Activated naive CD4-positive, alpha-beta T cell treated with anti-CD3 and anti-CD28 coated beads, Interleukin-2, amount 50 U/mL, for 24 hours (primary cell): ENCODE measurements around the gene MMD.
"Not testable (repeated sequence)": the region's sequence is repeated elsewhere in the genome, so short reads cannot be mapped to it uniquely, and the experiment has no call there.

Source experiments
- H3K27ac Mint-ChIP-seq: one replicate; pipeline ENCODE4 v1.8.0; 2021; ENCODE audit warnings: mild to moderate bottlenecking, mixed read lengths
- H3K27me3 Mint-ChIP-seq: one replicate; pipeline ENCODE4 v1.8.0; 2021; ENCODE audit warnings: mixed read lengths
- H3K36me3 Mint-ChIP-seq: one replicate; pipeline ENCODE4 v1.8.0; 2021; ENCODE audit warnings: mixed read lengths
- H3K4me1 Mint-ChIP-seq: one replicate; pipeline ENCODE4 v1.8.0; 2021; ENCODE audit warnings: mixed read lengths
- H3K4me3 Mint-ChIP-seq: one replicate; pipeline ENCODE4 v1.8.0; 2021; ENCODE audit warnings: mild to moderate bottlenecking, mixed read lengths
- H3K9me3 Mint-ChIP-seq: one replicate; pipeline ENCODE4 v1.8.0; 2021; ENCODE audit warnings: mixed read lengths

Gene MMD

GRCh38 chr17:55421179-55421934, at the start of gene MMD:
Gene MMD, minus strand, starts transcription at chr17:55421835. Its CDS starts 140 bp downstream, at chr17:55421695.
- H3K27ac Mint-ChIP-seq = peak within 1 kb of the TSS; percentile 89

GRCh38 chr17:55466671-55467070, 45.0 kb upstream of the MMD start:
- Mint-ChIP-seq H3K4me1 (no peaks in the 10 kb centered on the region), H3K27ac (no peak overlapping the region), H3K4me3 (no peak overlapping the region)

More at GRCh38 chr17:55421179-55421934, at the start of gene MMD:
- Mint-ChIP-seq H3K9me3 (no peaks in the 10 kb centered on the region), H3K27me3 (peaks cover 16% of the 10 kb centered on the region), H3K4me1 (peaks cover 48% of the 10 kb centered on the region), H3K4me3 (peak within 1 kb of the TSS; percentile 89), H3K36me3 (peaks cover 1% of the 10 kb centered on the region)

GRCh38 chr17:55465771-55466170, 44.1 kb upstream of the MMD start:
- H3K36me3 Mint-ChIP-seq, H3K4me3 Mint-ChIP-seq, H3K9me3 Mint-ChIP-seq, H3K27ac Mint-ChIP-seq, H3K4me1 Mint-ChIP-seq, H3K27me3 Mint-ChIP-seq: not testable (repeated sequence)

More at GRCh38 chr17:55466671-55467070, 45.0 kb upstream of the MMD start:
- no peaks in the 10 kb centered on the region for H3K9me3 Mint-ChIP-seq
- no peaks in the 10 kb centered on the region for H3K27me3 Mint-ChIP-seq
- no peaks in the 10 kb centered on the region for H3K36me3 Mint-ChIP-seq

GRCh38 chr17:55463600-55463999, 42.0 kb upstream of the MMD start:
- Mint-ChIP-seq H3K36me3 (no peaks in the 10 kb centered on the region), H3K9me3 (no peaks in the 10 kb centered on the region), H3K4me1 (peaks cover 5% of the 10 kb centered on the region), H3K4me3 (no peak overlapping the region), H3K27me3 (no peaks in the 10 kb centered on the region), H3K27ac (no peak overlapping the region)

GRCh38 chr17:55462711-55463110, 41.1 kb upstream of the MMD start:
- Mint-ChIP-seq H3K4me3 (no peak overlapping the region), H3K27me3 (no peaks in the 10 kb centered on the region), H3K27ac (no peak overlapping the region), H3K9me3 (no peaks in the 10 kb centered on the region), H3K36me3 (no peaks in the 10 kb centered on the region), H3K4me1 (peaks cover 5% of the 10 kb centered on the region)

- H3K9me3 Mint-ChIP-seq = no peaks in the 10 kb centered on the region
- H3K27me3 Mint-ChIP-seq = no peaks in the 10 kb centered on the region
- H3K27ac Mint-ChIP-seq = no peak overlapping the region
- no peak overlapping the region for H3K4me3 Mint-ChIP-seq
- peaks cover 5% of the 10 kb centered on the region for H3K4me1 Mint-ChIP-seq
- no peaks in the 10 kb centered on the region for H3K36me3 Mint-ChIP-seq
Observed at GRCh38 chr17:55462234-55462633, 40.6 kb upstream of the MMD start.

GRCh38 chr17:55458978-55459377, 37.3 kb upstream of the MMD start:
- H3K27ac Mint-ChIP-seq = peak overlapping the region; percentile 74
- no peaks in the 10 kb centered on the region for H3K36me3 Mint-ChIP-seq
- H3K9me3 Mint-ChIP-seq = no peaks in the 10 kb centered on the region
- peaks cover 5% of the 10 kb centered on the region for H3K4me1 Mint-ChIP-seq
- no peak overlapping the region for H3K4me3 Mint-ChIP-seq
- H3K27me3 Mint-ChIP-seq = no peaks in the 10 kb centered on the region

GRCh38 chr17:55458287-55458900, 36.8 kb upstream of the MMD start:
- Mint-ChIP-seq H3K9me3 (no peaks in the 10 kb centered on the region), H3K36me3 (no peaks in the 10 kb centered on the region), H3K4me1 (peaks cover 5% of the 10 kb centered on the region), H3K27me3 (no peaks in the 10 kb centered on the region), H3K27ac (no peak overlapping the region), H3K4me3 (no peak overlapping the region)

- peaks cover 5% of the 10 kb centered on the region for H3K4me1 Mint-ChIP-seq
- no peaks in the 10 kb centered on the region for H3K9me3 Mint-ChIP-seq
- H3K4me3 Mint-ChIP-seq = no peak overlapping the region
- H3K27ac Mint-ChIP-seq = no peak overlapping the region
- no peaks in the 10 kb centered on the region for H3K36me3 Mint-ChIP-seq
- no peaks in the 10 kb centered on the region for H3K27me3 Mint-ChIP-seq
Observed at GRCh38 chr17:55456307-55457240, 34.9 kb upstream of the MMD start.

GRCh38 chr17:55454906-55455474, 33.4 kb upstream of the MMD start:
- H3K36me3 Mint-ChIP-seq = no peaks in the 10 kb centered on the region
- no peak overlapping the region for H3K4me3 Mint-ChIP-seq
- no peak overlapping the region for H3K27ac Mint-ChIP-seq
- no peaks in the 10 kb centered on the region for H3K9me3 Mint-ChIP-seq
- peaks cover 10% of the 10 kb centered on the region for H3K4me1 Mint-ChIP-seq
- no peaks in the 10 kb centered on the region for H3K27me3 Mint-ChIP-seq

- H3K27ac Mint-ChIP-seq = no peak overlapping the region
- H3K9me3 Mint-ChIP-seq = no peaks in the 10 kb centered on the region
- no peaks in the 10 kb centered on the region for H3K36me3 Mint-ChIP-seq
- H3K4me1 Mint-ChIP-seq = peaks cover 8% of the 10 kb centered on the region
- no peak overlapping the region for H3K4me3 Mint-ChIP-seq
- H3K27me3 Mint-ChIP-seq = no peaks in the 10 kb centered on the region
Observed at GRCh38 chr17:55453839-55454557, 32.4 kb upstream of the MMD start.

- Mint-ChIP-seq H3K4me3 (no peak overlapping the region), H3K9me3 (peaks cover 5% of the 10 kb centered on the region), H3K4me1 (peaks cover 5% of the 10 kb centered on the region), H3K27me3 (peaks cover 1% of the 10 kb centered on the region), H3K27ac (no peak overlapping the region), H3K36me3 (no peaks in the 10 kb centered on the region)
Observed at GRCh38 chr17:55452139-55452790, 30.6 kb upstream of the MMD start.

- Mint-ChIP-seq H3K27ac (no peak overlapping the region), H3K36me3 (no peaks in the 10 kb centered on the region)
Observed at GRCh38 chr17:55451758-55452138, 30.1 kb upstream of the MMD start.

GRCh38 chr17:55451203-55451641, 29.6 kb upstream of the MMD start:
- H3K9me3 Mint-ChIP-seq = peaks cover 5% of the 10 kb centered on the region
- H3K4me3 Mint-ChIP-seq = no peak overlapping the region
- H3K27ac Mint-ChIP-seq = no peak overlapping the region
- H3K4me1 Mint-ChIP-seq = peaks cover 5% of the 10 kb centered on the region
- peaks cover 1% of the 10 kb centered on the region for H3K27me3 Mint-ChIP-seq
- no peaks in the 10 kb centered on the region for H3K36me3 Mint-ChIP-seq

More at GRCh38 chr17:55451758-55452138, 30.1 kb upstream of the MMD start:
- Mint-ChIP-seq H3K4me1 (peaks cover 5% of the 10 kb centered on the region), H3K9me3 (peaks cover 5% of the 10 kb centered on the region), H3K27me3 (peaks cover 1% of the 10 kb centered on the region), H3K4me3 (no peak overlapping the region)
